ENCODE data around the gene TRIM65. TPM values are rescaled to one million over a fixed set of nuclear protein-coding genes. Genes with fewer than 3 reads are reported as not detected.

Gene TRIM65
- total and polyA plus RNA-seq, 2 of the 13 experiments (the other 11 are each of a cell fraction or from before 2014, with no cell fraction given), result 10.3 to 22.4 TPM

DNA sequence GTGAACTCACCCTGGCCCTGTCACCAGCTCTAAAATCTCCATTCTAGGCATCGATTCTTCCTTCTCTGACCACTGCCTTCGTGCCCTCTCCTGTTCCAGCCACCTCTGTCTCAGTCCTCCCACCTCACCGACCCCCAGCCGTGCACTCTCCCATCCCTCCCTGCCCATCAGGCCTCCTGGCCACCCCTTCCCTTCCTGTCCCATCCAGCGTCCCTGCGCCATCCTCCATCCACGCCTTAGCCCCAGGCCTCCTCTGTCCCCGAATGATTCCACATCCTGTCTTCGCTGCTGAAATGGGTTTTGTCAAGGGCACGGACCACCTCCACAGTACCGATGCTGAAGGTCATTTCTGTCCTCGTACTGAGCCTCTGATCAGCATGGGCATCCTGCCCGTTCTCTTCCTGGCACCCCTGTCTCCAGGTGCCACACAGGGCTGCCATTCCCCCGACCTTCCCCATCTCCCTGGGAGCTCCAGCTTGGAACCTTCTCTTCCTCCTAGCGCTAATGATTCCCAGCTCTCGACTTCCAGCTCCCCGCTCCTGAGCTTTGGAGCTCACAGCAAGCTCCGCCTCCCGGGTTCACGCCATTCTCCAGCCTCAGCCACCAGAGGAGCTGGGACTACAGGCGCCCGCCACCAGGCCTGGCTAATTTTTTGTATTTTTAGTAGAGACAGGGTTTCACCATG, 2.6 kb downstream of the TRIM65 start (continued):
- TF ChIP-seq, protein P1, sequence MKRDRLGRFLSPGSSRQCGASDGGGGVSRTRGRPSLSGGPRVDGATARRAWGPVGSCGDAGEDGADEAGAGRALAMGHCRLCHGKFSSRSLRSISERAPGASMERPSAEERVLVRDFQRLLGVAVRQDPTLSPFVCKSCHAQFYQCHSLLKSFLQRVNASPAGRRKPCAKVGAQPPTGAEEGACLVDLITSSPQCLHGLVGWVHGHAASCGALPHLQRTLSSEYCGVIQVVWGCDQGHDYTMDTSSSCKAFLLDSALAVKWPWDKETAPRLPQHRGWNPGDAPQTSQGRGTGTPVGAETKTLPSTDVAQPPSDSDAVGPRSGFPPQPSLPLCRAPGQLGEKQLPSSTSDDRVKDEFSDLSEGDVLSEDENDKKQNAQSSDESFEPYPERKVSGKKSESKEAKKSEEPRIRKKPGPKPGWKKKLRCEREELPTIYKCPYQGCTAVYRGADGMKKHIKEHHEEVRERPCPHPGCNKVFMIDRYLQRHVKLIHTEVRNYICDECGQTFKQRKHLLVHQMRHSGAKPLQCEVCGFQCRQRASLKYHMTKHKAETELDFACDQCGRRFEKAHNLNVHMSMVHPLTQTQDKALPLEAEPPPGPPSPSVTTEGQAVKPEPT (CRISPR knock-in tag; IDR thresholded peaks at IDR 0.05; ENCODE audit: low read depth), result peak; percentile 77; the same call in 1 of the 2 replicates
- TF ChIP-seq TSC22D2 (CRISPR knock-in tag; IDR thresholded peaks at IDR 0.05; ENCODE audit: borderline replicate concordance), result no peak
- TF ChIP-seq NR3C1 (CRISPR knock-in tag; IDR thresholded peaks at IDR 0.05), result no peak
- peak; percentile 55; the same call in 1 of the 2 replicates for TF ChIP-seq TBX2 (CRISPR knock-in tag; IDR thresholded peaks at IDR 0.05; ENCODE audit: borderline replicate concordance)
- TF ChIP-seq SRSF4 (IDR thresholded peaks at IDR 0.05; ENCODE audit: low read depth, low read length, poor library complexity, severe bottlenecking), result no peak
- TF ChIP-seq, protein P2, sequence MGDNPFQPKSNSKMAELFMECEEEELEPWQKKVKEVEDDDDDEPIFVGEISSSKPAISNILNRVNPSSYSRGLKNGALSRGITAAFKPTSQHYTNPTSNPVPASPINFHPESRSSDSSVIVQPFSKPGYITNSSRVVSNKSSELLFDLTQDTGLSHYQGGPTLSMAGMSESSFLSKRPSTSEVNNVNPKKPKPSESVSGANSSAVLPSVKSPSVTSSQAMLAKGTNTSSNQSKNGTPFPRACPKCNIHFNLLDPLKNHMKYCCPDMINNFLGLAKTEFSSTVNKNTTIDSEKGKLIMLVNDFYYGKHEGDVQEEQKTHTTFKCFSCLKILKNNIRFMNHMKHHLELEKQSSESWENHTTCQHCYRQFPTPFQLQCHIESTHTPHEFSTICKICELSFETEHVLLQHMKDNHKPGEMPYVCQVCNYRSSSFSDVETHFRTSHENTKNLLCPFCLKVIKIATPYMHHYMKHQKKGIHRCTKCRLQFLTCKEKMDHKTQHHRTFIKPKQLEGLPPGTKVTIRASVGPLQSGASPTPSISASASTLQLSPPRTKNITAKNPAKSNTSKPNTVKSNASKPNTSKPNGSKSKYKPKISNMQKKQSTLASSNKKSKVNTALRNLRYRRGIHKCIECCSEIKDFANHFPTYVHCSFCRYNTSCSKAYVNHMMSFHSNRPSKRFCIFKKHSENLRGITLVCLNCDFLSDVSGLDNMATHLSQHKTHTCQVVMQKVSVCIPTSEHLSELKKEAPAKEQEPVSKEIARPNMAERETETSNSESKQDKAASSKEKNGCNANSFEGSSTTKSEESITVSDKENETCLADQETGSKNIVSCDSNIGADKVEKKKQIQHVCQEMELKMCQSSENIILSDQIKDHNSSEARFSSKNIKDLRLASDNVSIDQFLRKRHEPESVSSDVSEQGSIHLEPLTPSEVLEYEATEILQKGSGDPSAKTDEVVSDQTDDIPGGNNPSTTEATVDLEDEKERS (CRISPR knock-in tag; IDR thresholded peaks at IDR 0.05), result 0 out of 2 replicates have a peak, but pooled peaks have one; percentile 9
- no peak for TF ChIP-seq PCBP2 (optimal IDR thresholded peaks at IDR 0.05; ENCODE audit: low read depth, low read length, poor library complexity, severe bottlenecking)
- TF ChIP-seq, protein P3, sequence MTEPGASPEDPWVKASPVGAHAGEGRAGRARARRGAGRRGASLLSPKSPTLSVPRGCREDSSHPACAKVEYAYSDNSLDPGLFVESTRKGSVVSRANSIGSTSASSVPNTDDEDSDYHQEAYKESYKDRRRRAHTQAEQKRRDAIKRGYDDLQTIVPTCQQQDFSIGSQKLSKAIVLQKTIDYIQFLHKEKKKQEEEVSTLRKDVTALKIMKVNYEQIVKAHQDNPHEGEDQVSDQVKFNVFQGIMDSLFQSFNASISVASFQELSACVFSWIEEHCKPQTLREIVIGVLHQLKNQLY (CRISPR knock-in tag; IDR thresholded peaks at IDR 0.05), result no peak
- peak; percentile 46; the same call in 1 of the 2 replicates for TF ChIP-seq ZNF501 (CRISPR knock-in tag; IDR thresholded peaks at IDR 0.05)
- peak; percentile 93 for TF ChIP-seq ZNF326 (CRISPR knock-in tag; IDR thresholded peaks at IDR 0.05; ENCODE audit: borderline replicate concordance)
- TF ChIP-seq PAF1 (CRISPR knock-in tag; IDR thresholded peaks at IDR 0.05), result peak; percentile 25; the same call in 1 of the 2 replicates
- no peak; the same call in 1 of the 2 replicates for TF ChIP-seq ZNF605 (CRISPR knock-in tag; IDR thresholded peaks at IDR 0.05)
- TF ChIP-seq MED1 (CRISPR knock-in tag; IDR thresholded peaks at IDR 0.05), result peak; percentile 54
- no peak for TF ChIP-seq ZNF720 (CRISPR knock-in tag; IDR thresholded peaks at IDR 0.05)
- TF ChIP-seq ZNF430 (CRISPR knock-in tag; IDR thresholded peaks at IDR 0.05), result no peak
- TF ChIP-seq ZBTB8A (CRISPR knock-in tag; IDR thresholded peaks at IDR 0.05; ENCODE audit: borderline replicate concordance, low read depth), result no peak
- TF ChIP-seq, protein P4, sequence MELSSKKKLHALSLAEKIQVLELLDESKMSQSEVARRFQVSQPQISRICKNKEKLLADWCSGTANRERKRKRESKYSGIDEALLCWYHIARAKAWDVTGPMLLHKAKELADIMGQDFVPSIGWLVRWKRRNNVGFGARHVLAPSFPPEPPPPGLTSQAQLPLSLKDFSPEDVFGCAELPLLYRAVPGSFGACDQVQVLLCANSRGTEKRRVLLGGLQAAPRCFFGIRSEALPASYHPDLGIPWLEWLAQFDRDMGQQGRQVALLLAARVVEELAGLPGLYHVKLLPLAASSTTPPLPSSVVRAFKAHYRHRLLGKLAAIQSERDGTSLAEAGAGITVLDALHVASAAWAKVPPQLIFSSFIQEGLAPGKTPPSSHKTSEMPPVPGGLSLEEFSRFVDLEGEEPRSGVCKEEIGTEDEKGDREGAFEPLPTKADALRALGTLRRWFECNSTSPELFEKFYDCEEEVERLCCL (CRISPR knock-in tag; IDR thresholded peaks at IDR 0.05; ENCODE audit: borderline replicate concordance), result peak; percentile 15; the same call in 1 of the 2 replicates
- no peak for TF ChIP-seq ZNF713 (CRISPR knock-in tag; IDR thresholded peaks at IDR 0.05)
- TF ChIP-seq, protein P5, sequence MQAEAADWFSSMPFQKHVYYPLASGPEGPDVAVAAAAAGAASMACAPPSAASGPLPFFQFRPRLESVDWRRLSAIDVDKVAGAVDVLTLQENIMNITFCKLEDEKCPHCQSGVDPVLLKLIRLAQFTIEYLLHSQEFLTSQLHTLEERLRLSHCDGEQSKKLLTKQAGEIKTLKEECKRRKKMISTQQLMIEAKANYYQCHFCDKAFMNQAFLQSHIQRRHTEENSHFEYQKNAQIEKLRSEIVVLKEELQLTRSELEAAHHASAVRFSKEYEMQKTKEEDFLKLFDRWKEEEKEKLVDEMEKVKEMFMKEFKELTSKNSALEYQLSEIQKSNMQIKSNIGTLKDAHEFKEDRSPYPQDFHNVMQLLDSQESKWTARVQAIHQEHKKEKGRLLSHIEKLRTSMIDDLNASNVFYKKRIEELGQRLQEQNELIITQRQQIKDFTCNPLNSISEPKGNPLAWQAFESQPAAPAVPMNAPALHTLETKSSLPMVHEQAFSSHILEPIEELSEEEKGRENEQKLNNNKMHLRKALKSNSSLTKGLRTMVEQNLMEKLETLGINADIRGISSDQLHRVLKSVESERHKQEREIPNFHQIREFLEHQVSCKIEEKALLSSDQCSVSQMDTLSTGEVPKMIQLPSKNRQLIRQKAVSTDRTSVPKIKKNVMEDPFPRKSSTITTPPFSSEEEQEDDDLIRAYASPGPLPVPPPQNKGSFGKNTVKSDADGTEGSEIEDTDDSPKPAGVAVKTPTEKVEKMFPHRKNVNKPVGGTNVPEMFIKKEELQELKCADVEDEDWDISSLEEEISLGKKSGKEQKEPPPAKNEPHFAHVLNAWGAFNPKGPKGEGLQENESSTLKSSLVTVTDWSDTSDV (CRISPR knock-in tag; IDR thresholded peaks at IDR 0.05), result peak; percentile 39; the same call in 1 of the 2 replicates

Data from HepG2 (cell line).